ENCODE data around the gene MYL9. TPM values are rescaled to one million over a fixed set of nuclear protein-coding genes. Genes with fewer than 3 reads are reported as not detected.
A peak's percentile ranks its signal among the peaks of the same experiment; 100 is the strongest.
"Not testable (repeated sequence)": the region's sequence is repeated elsewhere in the genome, so short reads cannot be mapped to it uniquely, and the experiment has no call there.

MYL9 gene
- total and polyA plus RNA-seq, 2 experiments from 2014 or later = 172 to 681 TPM

DNA sequence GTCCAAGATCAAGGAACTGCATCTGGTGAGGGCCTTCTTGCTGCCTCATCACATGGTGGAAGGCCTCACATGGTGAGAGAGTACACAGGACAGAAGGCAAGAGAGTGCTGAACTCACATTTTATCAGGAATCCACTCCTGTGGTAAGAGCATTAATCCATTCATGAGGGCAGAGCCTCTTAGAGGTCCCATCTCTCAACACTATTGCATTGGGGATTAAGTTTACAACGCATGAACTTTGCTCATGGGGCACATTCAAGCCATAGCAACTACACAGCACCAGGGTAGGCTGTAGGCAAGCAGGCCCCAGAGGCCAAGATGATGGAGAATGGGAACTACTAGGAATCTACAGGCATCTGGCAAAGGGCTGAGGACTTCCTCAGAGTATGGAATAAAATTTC lies 22.1 kb downstream of the MYL9 start:
- WGBS, 2 experiments (ENCODE audit: low coverage in 1 of 2, low lambda C conversion rate in 2 of 2, missing lambda C conversion rate in 2 of 2) = 59 to 67% methylated on average over 1 of the region's 1 CpG
- TF ChIP-seq EZH2 (IDR thresholded peaks at IDR 0.05; ENCODE audit: insufficient read depth, poor library complexity, severe bottlenecking) (no peak), EZH2phosphoT487 (IDR thresholded peaks at IDR 0.05; ENCODE audit: insufficient read depth, low read depth) (no peak)
- Histone ChIP-seq H3K27ac (no peak overlapping the region), H3F3A (ENCODE audit: insufficient read depth) (no peaks in the 10 kb centered on the region), H3K79me2 (ENCODE audit: insufficient read depth) (no peaks in the 10 kb centered on the region), H3K9ac (no peak overlapping the region), H3K27me3 (replicated peaks; ENCODE audit: insufficient read depth) (no peaks in the 10 kb centered on the region), H3K4me2 (ENCODE audit: unreplicated experiment) (no peak overlapping the region), H3K9me2 (ENCODE audit: insufficient read depth) (no peaks in the 10 kb centered on the region), H4K20me1 (ENCODE audit: insufficient read depth) (no peaks in the 10 kb centered on the region), H3K9me3 (ENCODE audit: low read depth) (no peaks in the 10 kb centered on the region), H3K4me3 (no peak overlapping the region), H2AFZ (no peak overlapping the region), H3K4me1 (ENCODE audit: insufficient read depth) (no peaks in the 10 kb centered on the region), H3K36me3 (ENCODE audit: low read depth) (no peaks in the 10 kb centered on the region)
- DNase-seq = no peak
- in situ Hi-C loops (cut with MboI) = no loop called here

DNA sequence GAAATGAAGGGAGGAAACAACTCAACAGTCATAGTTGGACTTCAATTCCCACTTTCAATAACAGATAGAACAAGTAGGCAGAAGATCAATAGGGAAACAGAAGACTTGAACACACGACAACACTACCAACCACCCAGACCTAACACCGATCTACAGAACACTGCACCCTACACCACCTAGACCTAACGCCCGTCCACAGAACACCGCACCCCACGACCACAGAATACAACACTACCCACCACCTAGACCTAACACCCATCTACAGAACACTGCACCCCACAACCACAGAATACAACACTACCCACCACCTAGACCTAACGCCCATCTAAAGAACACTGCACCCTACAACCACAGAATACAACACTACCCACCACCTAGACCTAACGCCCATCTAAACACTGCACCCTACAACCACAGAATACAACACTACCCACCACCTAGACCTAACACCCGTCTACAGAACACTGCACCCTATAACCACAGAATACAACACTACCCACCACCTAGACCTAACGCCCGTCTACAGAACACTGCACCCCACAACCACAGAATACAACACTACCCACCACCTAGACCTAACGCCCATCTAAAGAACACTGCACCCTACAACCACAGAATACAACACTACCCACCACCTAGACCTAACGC lies 22.9 kb downstream of the MYL9 start:
- H3K4me1 ChIP-seq (ENCODE audit: insufficient read depth); H3K9me3 ChIP-seq (ENCODE audit: low read depth); H2AFZ ChIP-seq; H3K4me2 ChIP-seq (ENCODE audit: unreplicated experiment); H4K20me1 ChIP-seq (ENCODE audit: insufficient read depth); H3K9me2 ChIP-seq (ENCODE audit: insufficient read depth); H3K27me3 ChIP-seq (replicated peaks; ENCODE audit: insufficient read depth); in situ Hi-C loops (cut with MboI); H3K4me3 ChIP-seq; H3K27ac ChIP-seq; H3K79me2 ChIP-seq (ENCODE audit: insufficient read depth); H3K9ac ChIP-seq; H3K36me3 ChIP-seq (ENCODE audit: low read depth); H3F3A ChIP-seq (ENCODE audit: insufficient read depth); DNase-seq: not testable (repeated sequence)
- WGBS, 2 experiments (ENCODE audit: low coverage in 1 of 2, low lambda C conversion rate in 2 of 2, missing lambda C conversion rate in 2 of 2) = 71 to 76% methylated on average over 11 to 13 of the region's 13 CpGs

DNA sequence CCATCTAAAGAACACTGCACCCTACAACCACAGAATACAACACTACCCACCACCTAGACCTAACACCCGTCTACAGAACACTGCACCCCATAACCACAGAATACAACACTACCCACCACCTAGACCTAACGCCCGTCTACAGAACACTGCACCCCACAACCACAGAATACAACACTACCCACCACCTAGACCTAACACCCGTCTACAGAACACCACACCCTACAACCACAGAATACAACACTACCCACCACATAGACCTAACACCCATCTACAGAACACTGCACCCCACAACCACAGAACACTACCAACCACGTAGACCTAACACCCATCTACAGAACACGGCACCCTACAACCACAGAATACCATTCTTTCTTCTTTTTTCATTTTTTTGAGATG lies 23.4 kb downstream of the MYL9 start:
- in situ Hi-C loops (cut with MboI); H3K36me3 ChIP-seq (ENCODE audit: low read depth); H3K4me2 ChIP-seq (ENCODE audit: unreplicated experiment); H3K9me3 ChIP-seq (ENCODE audit: low read depth); H3K27ac ChIP-seq; H3K4me1 ChIP-seq (ENCODE audit: insufficient read depth); H3K4me3 ChIP-seq; H4K20me1 ChIP-seq (ENCODE audit: insufficient read depth); H3K9me2 ChIP-seq (ENCODE audit: insufficient read depth); H3K79me2 ChIP-seq (ENCODE audit: insufficient read depth); H2AFZ ChIP-seq; H3F3A ChIP-seq (ENCODE audit: insufficient read depth); DNase-seq; H3K27me3 ChIP-seq (replicated peaks; ENCODE audit: insufficient read depth); H3K9ac ChIP-seq: not testable (repeated sequence)
- WGBS, 2 experiments (ENCODE audit: low coverage in 1 of 2, low lambda C conversion rate in 2 of 2, missing lambda C conversion rate in 2 of 2) = 75 to 80% methylated on average over 3 to 6 of the region's 6 CpGs

DNA sequence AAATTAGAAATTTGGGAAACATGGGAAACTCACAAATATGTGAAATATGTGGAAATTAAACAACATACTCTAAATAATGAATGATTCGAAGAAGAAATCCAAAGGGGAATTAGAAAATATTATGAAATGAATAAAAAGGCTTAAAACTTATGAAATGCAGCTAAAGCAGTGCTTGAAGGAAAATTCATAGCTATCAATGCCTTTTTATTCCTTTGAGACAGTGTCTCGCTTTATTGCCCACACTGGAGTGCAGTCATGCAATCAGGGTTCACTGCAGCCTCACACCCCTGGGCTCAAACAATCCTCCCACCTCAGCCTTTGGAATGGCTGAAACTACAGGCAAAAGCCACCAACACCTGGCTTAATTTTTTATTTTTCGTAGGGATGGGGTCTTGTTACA lies 24.2 kb downstream of the MYL9 start:
- Histone ChIP-seq H4K20me1 (ENCODE audit: insufficient read depth) (no peaks in the 10 kb centered on the region), H3K9ac (no peak overlapping the region), H3K9me3 (ENCODE audit: low read depth) (no peaks in the 10 kb centered on the region), H2AFZ (no peak overlapping the region), H3K4me2 (ENCODE audit: unreplicated experiment) (no peak overlapping the region), H3F3A (ENCODE audit: insufficient read depth) (peaks cover 10% of the 10 kb centered on the region; the same call in 1 of the 2 replicates), H3K79me2 (ENCODE audit: insufficient read depth) (no peaks in the 10 kb centered on the region), H3K36me3 (ENCODE audit: low read depth) (no peaks in the 10 kb centered on the region), H3K4me3 (no peak overlapping the region), H3K4me1 (ENCODE audit: insufficient read depth) (no peaks in the 10 kb centered on the region), H3K27me3 (replicated peaks; ENCODE audit: insufficient read depth) (no peaks in the 10 kb centered on the region), H3K27ac (no peak overlapping the region), H3K9me2 (ENCODE audit: insufficient read depth) (no peaks in the 10 kb centered on the region)
- no peak for TF ChIP-seq EZH2 (IDR thresholded peaks at IDR 0.05; ENCODE audit: insufficient read depth, poor library complexity, severe bottlenecking)
- TF ChIP-seq EZH2phosphoT487 (IDR thresholded peaks at IDR 0.05; ENCODE audit: insufficient read depth, low read depth) = no peak
- in situ Hi-C loops (cut with MboI) = no loop called here
- 74 to 84% methylated on average over 3 of the region's 3 CpGs for WGBS, 2 experiments (ENCODE audit: low coverage in 1 of 2, low lambda C conversion rate in 2 of 2, missing lambda C conversion rate in 2 of 2)
- no peak for DNase-seq

DNA sequence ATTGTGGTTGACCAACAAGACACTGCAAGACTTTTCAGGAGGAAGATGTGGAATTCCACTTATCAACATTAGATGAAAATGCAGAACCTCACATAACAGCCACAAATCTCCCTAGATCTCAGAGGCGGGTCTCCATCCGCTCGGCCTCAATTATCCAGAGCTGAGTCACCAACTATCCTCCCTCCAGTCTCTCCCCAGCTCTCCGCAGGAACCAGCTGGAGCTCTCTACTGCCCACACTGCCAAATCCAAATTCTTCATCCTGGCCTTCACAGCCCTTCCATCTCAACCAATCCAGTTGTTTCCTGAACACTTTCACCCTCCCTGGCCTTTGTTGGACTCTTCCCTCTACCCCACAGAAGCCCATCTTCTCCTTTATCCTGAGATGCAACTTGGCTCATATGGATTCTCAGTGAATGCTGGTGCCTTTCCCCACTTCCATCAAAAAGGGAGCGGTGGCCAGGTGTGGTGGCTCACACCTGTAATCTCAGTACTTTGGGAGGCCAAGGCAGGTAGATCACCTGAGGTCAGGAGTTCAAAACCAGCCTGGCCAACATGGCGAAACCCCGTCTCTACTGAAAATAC lies 28.6 kb downstream of the MYL9 start:
- H3F3A ChIP-seq (ENCODE audit: insufficient read depth) = peaks cover 21% of the 10 kb centered on the region
- no peaks in the 10 kb centered on the region for H3K27me3 ChIP-seq (replicated peaks; ENCODE audit: insufficient read depth)
- H3K79me2 ChIP-seq (ENCODE audit: insufficient read depth) = no peaks in the 10 kb centered on the region
- H3K4me1 ChIP-seq (ENCODE audit: insufficient read depth) = no peaks in the 10 kb centered on the region
- no peaks in the 10 kb centered on the region for H3K36me3 ChIP-seq (ENCODE audit: low read depth)
- in situ Hi-C loops (cut with MboI) = no loop called here
- no peaks in the 10 kb centered on the region for H4K20me1 ChIP-seq (ENCODE audit: insufficient read depth)
- no peak for TF ChIP-seq EZH2 (IDR thresholded peaks at IDR 0.05; ENCODE audit: insufficient read depth, poor library complexity, severe bottlenecking)
- no peak for TF ChIP-seq EZH2phosphoT487 (IDR thresholded peaks at IDR 0.05; ENCODE audit: insufficient read depth, low read depth)
- H3K4me2 ChIP-seq (ENCODE audit: unreplicated experiment) = no peak overlapping the region
- 41 to 46% methylated on average over 7 of the region's 7 CpGs for WGBS, 2 experiments (ENCODE audit: low coverage in 1 of 2, low lambda C conversion rate in 2 of 2, missing lambda C conversion rate in 2 of 2)
- no peak overlapping the region for H3K9ac ChIP-seq
- H3K27ac ChIP-seq = no peak overlapping the region
- no peaks in the 10 kb centered on the region for H3K9me3 ChIP-seq (ENCODE audit: low read depth)
- H3K9me2 ChIP-seq (ENCODE audit: insufficient read depth) = no peaks in the 10 kb centered on the region
- DNase-seq = peak; percentile 76
- no peak overlapping the region for H3K4me3 ChIP-seq
- no peak overlapping the region for H2AFZ ChIP-seq

Measured in GM23248 (cell line).